BLaER1 treated with 17β-estradiol and CSF1 and Interleukin-3, amounts not matched to agents 10 nM and 100 nM (cell line): ENCODE data around the gene ZNF148.
"Not testable (repeated sequence)": the region's sequence is repeated elsewhere in the genome, so short reads cannot be mapped to it uniquely, and the experiment has no call there.

Experiments
- H3K27ac ChIP-seq, 11 experiments: shearing (Covaris generic); formaldehyde crosslinking; 2 replicates each; pipeline ENCODE4 v1.8.1; 2022
- H3K27me3 ChIP-seq, 11 experiments: shearing (Covaris generic); formaldehyde crosslinking; 2 replicates each; pipeline ENCODE4 v1.8.1; 2022
- H3K36me3 ChIP-seq, 11 experiments: shearing (Covaris generic); formaldehyde crosslinking; 2 replicates each; pipeline ENCODE4 v1.8.1; 2022
- H3K4me1 ChIP-seq, 10 experiments: shearing (Covaris generic); formaldehyde crosslinking; 2 replicates each; pipeline ENCODE4 v1.8.1; 2022
- H3K4me2 ChIP-seq, 11 experiments: shearing (Covaris generic); formaldehyde crosslinking; 2 replicates each; pipeline ENCODE4 v1.8.1; 2022
- H3K4me3 ChIP-seq, 10 experiments: shearing (Covaris generic); formaldehyde crosslinking; 2 replicates each; pipeline ENCODE4 v1.8.1; 2022
- H3K9ac ChIP-seq, 11 experiments: shearing (Covaris generic); formaldehyde crosslinking; 2 replicates each; pipeline ENCODE4 v1.8.1; 2022
- H3K9me3 ChIP-seq, 11 experiments: shearing (Covaris generic); formaldehyde crosslinking; replicated peaks in 1 of 11; 2 replicates each; pipeline ENCODE4 v1.8.1; 2022
- H4K20me1 ChIP-seq, 11 experiments: shearing (Covaris generic); formaldehyde crosslinking; 2 replicates each; pipeline ENCODE4 v1.8.1; 2022
- Cebpa-rat ChIP-seq, 11 experiments: shearing (Covaris generic); IDR thresholded peaks; 2 replicates each; pipeline ENCODE4 v1.8.1; 2022

Gene ZNF148, protein sequence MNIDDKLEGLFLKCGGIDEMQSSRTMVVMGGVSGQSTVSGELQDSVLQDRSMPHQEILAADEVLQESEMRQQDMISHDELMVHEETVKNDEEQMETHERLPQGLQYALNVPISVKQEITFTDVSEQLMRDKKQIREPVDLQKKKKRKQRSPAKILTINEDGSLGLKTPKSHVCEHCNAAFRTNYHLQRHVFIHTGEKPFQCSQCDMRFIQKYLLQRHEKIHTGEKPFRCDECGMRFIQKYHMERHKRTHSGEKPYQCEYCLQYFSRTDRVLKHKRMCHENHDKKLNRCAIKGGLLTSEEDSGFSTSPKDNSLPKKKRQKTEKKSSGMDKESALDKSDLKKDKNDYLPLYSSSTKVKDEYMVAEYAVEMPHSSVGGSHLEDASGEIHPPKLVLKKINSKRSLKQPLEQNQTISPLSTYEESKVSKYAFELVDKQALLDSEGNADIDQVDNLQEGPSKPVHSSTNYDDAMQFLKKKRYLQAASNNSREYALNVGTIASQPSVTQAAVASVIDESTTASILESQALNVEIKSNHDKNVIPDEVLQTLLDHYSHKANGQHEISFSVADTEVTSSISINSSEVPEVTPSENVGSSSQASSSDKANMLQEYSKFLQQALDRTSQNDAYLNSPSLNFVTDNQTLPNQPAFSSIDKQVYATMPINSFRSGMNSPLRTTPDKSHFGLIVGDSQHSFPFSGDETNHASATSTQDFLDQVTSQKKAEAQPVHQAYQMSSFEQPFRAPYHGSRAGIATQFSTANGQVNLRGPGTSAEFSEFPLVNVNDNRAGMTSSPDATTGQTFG

DNA sequence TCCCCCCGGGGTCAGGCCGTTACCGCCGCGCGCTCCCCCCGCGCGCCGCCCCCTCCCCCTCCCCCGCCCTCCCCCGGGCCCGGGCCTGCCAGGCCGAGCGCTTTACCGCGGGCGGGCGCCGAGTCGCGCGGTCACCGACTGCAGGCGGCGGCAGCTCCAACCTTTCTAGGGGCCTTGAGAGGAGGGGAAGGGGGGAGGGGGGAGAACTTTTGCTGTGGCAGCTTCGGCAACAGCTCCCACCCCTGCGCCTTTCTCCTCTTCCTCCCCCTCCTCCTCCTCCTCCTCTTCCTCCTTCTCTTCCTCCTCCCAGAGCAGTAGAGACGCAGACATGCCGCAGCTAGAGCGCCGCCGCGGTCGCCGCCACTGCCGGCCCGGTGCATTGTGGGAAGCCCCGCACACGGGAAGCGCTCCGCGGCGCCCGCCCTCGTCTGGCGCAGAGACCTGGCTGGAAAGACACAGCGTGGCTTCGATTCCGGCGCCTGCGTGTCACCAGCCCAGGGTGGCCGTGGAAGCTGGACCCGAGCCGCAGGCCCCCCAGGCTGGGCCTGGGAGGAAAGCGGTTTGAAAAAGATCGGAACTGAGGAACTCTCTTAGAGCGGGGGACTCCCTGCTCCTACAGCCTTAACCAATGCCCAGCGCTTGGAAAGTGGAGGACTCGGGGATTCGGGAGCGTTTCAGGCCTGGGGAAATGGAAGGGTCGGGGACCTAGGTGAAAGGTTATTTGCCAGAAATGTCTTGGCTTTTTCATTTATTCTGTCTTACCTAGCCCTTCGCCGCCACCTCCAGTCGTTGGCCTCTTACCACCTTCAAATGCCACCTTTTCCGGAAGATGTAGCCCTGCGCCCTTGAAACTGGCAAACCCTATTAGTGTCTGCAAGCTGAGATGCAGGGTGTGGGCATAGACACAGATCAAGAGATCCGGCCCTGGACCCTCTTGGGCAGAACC lies at the start of gene ZNF148:
Gene ZNF148 (minus strand): TSS at position 330 of the 946 bp plus-strand sequence. CDS start 61,685 bp downstream, outside the sequence.
- Histone ChIP-seq H3K27me3 (no peaks in the 10 kb centered on the region), H3K27ac (peak within 1 kb of the TSS; percentile 80 to 95 (median 90)), H4K20me1 (peaks cover 32 to 43% (median 40%) of the 10 kb centered on the region in 11 experiments; a peak in 20 of 22 replicates), H3K4me2 (peak within 1 kb of the TSS; percentile 90 to 99 (median 94)), H3K9ac (peak within 1 kb of the TSS; percentile 88 to 94 (median 92)), H3K4me1 (peaks cover 17 to 23% (median 19%) of the 10 kb centered on the region in 10 experiments), H3K9me3 (peaks cover 0 to 8% (median 0%) of the 10 kb centered on the region in 11 experiments; a peak in 1 of 22 replicates), H3K36me3 (peaks cover 7 to 32% (median 18%) of the 10 kb centered on the region in 11 experiments; a peak in 17 of 22 replicates), H3K4me3 (peak within 1 kb of the TSS; percentile 74 to 96 (median 85))
- no peak for TF ChIP-seq Cebpa-rat (IDR thresholded peaks at IDR 0.05)

DNA sequence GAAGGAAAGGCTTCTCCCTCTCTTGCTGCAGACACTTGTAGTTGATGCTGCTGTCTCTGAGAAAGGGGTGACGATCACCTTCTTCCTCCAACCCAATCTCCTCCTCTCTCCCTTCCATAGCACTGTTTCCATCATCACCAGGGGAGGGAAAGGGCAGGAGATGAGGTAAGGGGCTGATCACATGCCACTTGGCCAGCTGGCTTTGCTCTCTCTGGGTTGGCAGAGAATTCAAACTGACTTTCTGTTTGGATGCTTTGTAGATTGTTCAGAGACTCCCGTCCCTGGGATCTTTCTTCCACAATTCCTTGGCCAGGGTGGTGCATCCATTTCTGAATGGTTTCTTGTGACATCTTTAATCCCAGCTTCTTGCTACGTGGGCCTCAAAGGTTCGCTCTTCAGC lies 43.2 kb upstream of the ZNF148 start:
- no peaks in the 10 kb centered on the region for H3K36me3 ChIP-seq
- H3K9ac ChIP-seq, result no peak overlapping the region
- no peak overlapping the region for H3K27ac ChIP-seq
- no peak overlapping the region for H3K4me2 ChIP-seq
- H3K4me1 ChIP-seq, result peaks cover 0 to 3% (median 0%) of the 10 kb centered on the region in 10 experiments; a peak in 1 of 20 replicates
- H3K4me3 ChIP-seq, result no peak overlapping the region
- H3K9me3 ChIP-seq, result peaks cover 5 to 21% (median 18%) of the 10 kb centered on the region in 11 experiments; a peak in 20 of 22 replicates
- H4K20me1 ChIP-seq, result no peaks in the 10 kb centered on the region
- TF ChIP-seq Cebpa-rat (IDR thresholded peaks at IDR 0.05), result no peak
- H3K27me3 ChIP-seq, result no peaks in the 10 kb centered on the region

DNA sequence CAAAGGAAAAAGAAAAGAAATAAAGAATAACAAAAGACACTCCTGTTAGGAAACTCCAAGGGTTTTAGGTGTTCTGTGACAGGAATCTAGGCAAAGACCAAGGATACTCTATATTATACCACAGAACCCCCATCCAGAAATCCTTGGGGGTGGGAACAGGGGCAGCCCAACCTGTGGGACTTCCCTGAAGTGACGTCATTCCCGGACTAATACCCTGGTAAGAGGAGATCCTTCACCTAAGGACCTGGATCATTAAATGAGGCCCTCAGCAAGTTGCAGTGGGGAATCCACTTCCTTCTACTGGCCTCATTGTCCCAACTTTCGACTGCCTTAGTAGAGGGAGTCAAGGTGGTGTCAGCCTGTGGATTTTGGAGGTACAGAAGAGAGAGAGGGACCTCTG lies 41.1 kb upstream of the ZNF148 start:
- no peaks in the 10 kb centered on the region for H3K27me3 ChIP-seq
- H3K9ac ChIP-seq, result no peak overlapping the region
- no peak overlapping the region for H3K27ac ChIP-seq
- no peak overlapping the region for H3K4me3 ChIP-seq
- H3K4me1 ChIP-seq, result peaks cover 0 to 3% (median 0%) of the 10 kb centered on the region in 10 experiments; a peak in 1 of 20 replicates
- no peaks in the 10 kb centered on the region for H4K20me1 ChIP-seq
- peaks cover 5 to 21% (median 18%) of the 10 kb centered on the region in 11 experiments; a peak in 20 of 22 replicates for H3K9me3 ChIP-seq
- H3K4me2 ChIP-seq, result no peak overlapping the region
- H3K36me3 ChIP-seq, result no peaks in the 10 kb centered on the region
- TF ChIP-seq Cebpa-rat (IDR thresholded peaks at IDR 0.05), result no peak

DNA sequence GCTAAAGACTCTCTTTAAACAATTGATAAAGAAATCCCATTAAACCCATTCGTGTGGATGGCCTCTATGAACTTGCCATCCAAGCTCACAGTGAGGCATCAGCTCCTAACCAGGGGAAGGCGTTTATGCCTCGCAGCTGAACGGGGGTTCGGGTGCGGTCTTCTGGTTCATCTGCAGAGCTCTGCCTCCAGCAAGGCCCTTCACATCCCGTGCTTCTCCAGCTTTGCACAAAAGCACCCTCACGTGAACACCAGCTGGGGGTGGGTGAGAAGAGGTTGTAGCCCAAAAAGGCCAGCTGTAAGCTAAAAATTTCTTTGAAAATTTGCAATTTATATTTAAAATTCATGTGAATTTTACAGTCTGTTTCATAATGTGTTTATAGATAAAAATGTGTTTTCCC lies 39.5 kb upstream of the ZNF148 start:
- no peak overlapping the region for H3K9ac ChIP-seq
- no peak for TF ChIP-seq Cebpa-rat (IDR thresholded peaks at IDR 0.05)
- H3K4me2 ChIP-seq, result no peak overlapping the region
- no peak overlapping the region for H3K27ac ChIP-seq
- H3K27me3 ChIP-seq, result no peaks in the 10 kb centered on the region
- peaks cover 5 to 17% (median 12%) of the 10 kb centered on the region in 11 experiments; a peak in 20 of 22 replicates for H3K9me3 ChIP-seq
- peaks cover 0 to 3% (median 0%) of the 10 kb centered on the region in 10 experiments; a peak in 1 of 20 replicates for H3K4me1 ChIP-seq
- no peaks in the 10 kb centered on the region for H3K36me3 ChIP-seq
- no peaks in the 10 kb centered on the region for H4K20me1 ChIP-seq
- H3K4me3 ChIP-seq, result no peak overlapping the region

DNA sequence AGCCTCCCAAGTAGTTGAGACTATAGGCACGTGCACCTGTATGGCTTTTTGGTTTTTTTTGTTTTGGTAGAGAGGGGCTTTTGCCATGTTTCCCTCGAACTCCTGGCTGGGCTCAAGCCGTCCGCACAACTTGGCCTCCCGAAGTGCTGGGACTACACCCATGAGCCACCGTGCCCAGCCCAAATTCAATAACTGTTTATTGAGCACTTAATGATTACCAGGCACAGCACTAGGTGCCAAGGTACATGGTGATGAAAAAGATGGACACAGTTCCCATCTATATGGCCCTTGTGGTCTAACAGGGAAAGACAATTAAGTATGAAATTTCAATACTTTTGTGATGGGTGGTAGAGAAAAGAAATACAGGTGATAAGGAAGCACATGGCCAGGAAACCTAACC lies 35.8 kb upstream of the ZNF148 start:
- Histone ChIP-seq H3K9ac (no peak overlapping the region), H3K27ac (no peak overlapping the region), H4K20me1 (no peaks in the 10 kb centered on the region), H3K36me3 (no peaks in the 10 kb centered on the region), H3K27me3 (no peaks in the 10 kb centered on the region), H3K4me2 (no peak overlapping the region), H3K4me3 (no peak overlapping the region), H3K9me3 (peaks cover 0 to 5% (median 1%) of the 10 kb centered on the region in 11 experiments; a peak in 7 of 22 replicates), H3K4me1 (peaks cover 0 to 8% (median 0%) of the 10 kb centered on the region in 10 experiments; a peak in 3 of 20 replicates)
- no peak for TF ChIP-seq Cebpa-rat (IDR thresholded peaks at IDR 0.05)

DNA sequence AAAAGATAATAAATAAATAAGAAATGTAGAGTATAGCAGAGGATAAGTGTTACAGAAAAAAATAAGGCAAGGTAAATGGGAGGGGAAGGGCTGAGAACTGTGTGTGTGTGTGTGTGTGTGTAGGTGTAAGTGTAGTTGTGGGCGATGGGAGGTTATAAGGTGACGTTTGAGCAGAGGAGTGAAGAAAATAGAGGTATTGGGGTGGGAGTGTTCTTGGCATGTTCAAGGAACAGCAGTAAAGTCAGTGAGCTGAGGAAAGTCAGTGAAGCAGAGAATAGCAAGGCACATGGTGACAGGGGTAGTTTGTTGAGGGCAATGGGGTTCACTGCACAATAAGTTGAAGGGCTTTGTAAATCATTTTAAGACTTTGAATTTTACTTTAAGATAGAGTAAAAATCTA lies 30.9 kb upstream of the ZNF148 start:
- H3K4me2 ChIP-seq, result peak overlapping the region in 4 of 11 experiments; percentile 6 to 36 (median 12); a peak in 2 of 22 replicates
- no peak overlapping the region for H3K4me3 ChIP-seq
- TF ChIP-seq Cebpa-rat (IDR thresholded peaks at IDR 0.05), result no peak
- no peaks in the 10 kb centered on the region for H3K36me3 ChIP-seq
- no peak overlapping the region for H3K27ac ChIP-seq
- peaks cover 7 to 17% (median 14%) of the 10 kb centered on the region in 11 experiments; a peak in 21 of 22 replicates for H3K9me3 ChIP-seq
- H3K4me1 ChIP-seq, result peaks cover 0 to 24% (median 5%) of the 10 kb centered on the region in 10 experiments; a peak in 7 of 20 replicates
- H4K20me1 ChIP-seq, result no peaks in the 10 kb centered on the region
- H3K27me3 ChIP-seq, result no peaks in the 10 kb centered on the region
- no peak overlapping the region for H3K9ac ChIP-seq

DNA sequence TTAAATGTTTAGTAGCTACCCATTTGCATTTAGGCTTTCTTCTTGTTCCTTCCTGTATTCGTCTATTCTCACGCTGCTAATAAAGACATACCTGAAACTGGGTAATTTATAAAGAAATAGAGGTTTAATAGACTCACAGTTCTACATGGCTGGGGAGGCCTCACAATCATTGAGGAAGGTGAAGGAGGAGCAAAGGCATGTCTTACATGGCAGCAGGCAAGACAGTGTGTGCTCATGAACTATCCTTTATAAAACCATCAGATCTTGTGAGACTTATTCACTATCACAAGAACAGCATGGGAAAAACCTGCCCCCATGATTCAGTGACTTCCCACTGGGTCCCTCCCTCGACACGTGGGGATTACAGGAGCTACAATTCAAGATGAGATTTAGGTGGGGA lies 30.4 kb upstream of the ZNF148 start:
- H3K27ac ChIP-seq, H3K36me3 ChIP-seq, H3K4me3 ChIP-seq, H3K4me2 ChIP-seq, H3K9ac ChIP-seq, H3K27me3 ChIP-seq, H4K20me1 ChIP-seq: not testable (repeated sequence)
- peaks cover 0 to 24% (median 5%) of the 10 kb centered on the region in 10 experiments; a peak in 7 of 20 replicates for H3K4me1 ChIP-seq
- H3K9me3 ChIP-seq, result peaks cover 7 to 17% (median 14%) of the 10 kb centered on the region in 11 experiments; a peak in 21 of 22 replicates

DNA sequence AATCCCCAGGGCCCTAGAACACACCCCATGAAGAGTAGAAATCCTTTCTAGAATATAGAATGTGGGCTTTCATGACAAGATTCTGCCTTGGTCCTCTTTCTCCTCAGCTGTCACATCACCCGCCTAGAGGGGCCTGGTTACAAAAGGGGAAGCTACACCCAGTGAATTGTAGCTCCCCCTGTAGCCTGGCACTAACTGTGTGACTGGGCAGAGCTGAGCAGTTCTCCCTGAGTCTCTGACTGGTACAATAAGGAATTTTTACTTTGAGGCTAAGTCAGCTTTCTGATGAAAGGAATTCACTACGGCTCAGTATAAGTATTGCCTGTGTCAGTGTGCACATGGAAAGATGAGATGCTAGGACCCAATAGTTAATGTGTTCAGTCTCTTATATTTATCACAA lies 28.7 kb upstream of the ZNF148 start:
- H4K20me1 ChIP-seq, result no peaks in the 10 kb centered on the region
- peaks cover 0 to 24% (median 5%) of the 10 kb centered on the region in 10 experiments; a peak in 7 of 20 replicates for H3K4me1 ChIP-seq
- peak overlapping the region in 4 of 11 experiments; percentile 7 to 30 (median 15); a peak in 4 of 22 replicates for H3K4me2 ChIP-seq
- no peak for TF ChIP-seq Cebpa-rat (IDR thresholded peaks at IDR 0.05)
- H3K27ac ChIP-seq, result no peak overlapping the region
- H3K27me3 ChIP-seq, result no peaks in the 10 kb centered on the region
- no peak overlapping the region for H3K9ac ChIP-seq
- no peak overlapping the region for H3K4me3 ChIP-seq
- H3K9me3 ChIP-seq, result peaks cover 7 to 17% (median 14%) of the 10 kb centered on the region in 11 experiments; a peak in 21 of 22 replicates
- H3K36me3 ChIP-seq, result no peaks in the 10 kb centered on the region
